Measurements from ENCODE around the gene RAPSN.

GRCh38 chr11:47403571-47403970 is 45.4 kb downstream of the RAPSN start:
- TF ChIP-seq CTCF (IDR thresholded peaks at IDR 0.05; ENCODE audit: low read depth, low read length, poor library complexity, severe bottlenecking), result no peak
- no peak for TF ChIP-seq EZH2phosphoT487 (IDR thresholded peaks at IDR 0.05; ENCODE audit: borderline replicate concordance, low read length)
